ENCODE results near the gene MICU2. TPM values are rescaled to one million over a fixed set of nuclear protein-coding genes. Genes with fewer than 3 reads are reported as not detected.

Gene MICU2

Small RNAs within 50 kb of the gene (small RNA-seq; reads per million reads assigned to genes)
- not detected for gene RNU6-59P (ENCODE audit: insufficient read depth)
